BJ (cell line): ENCODE results near the gene PACS1. TPM values are rescaled to one million over a fixed set of nuclear protein-coding genes. Genes with fewer than 3 reads are reported as not detected.

ENCODE experiments used
- CTCF ChIA-PET: fragments of 350-600 bp; formaldehyde crosslinking; extraction: SDS; loops from one replicate; lab custom pipeline; 2021; ENCODE audit warnings: antibody characterized with exemption, inconsistent platforms; lab: Yijun Ruan, JAX
- POLR2A ChIA-PET: fragments of 300-600 bp; sonication (Branson Sonifier 250); formaldehyde crosslinking; extraction: SDS; loops from one replicate; lab custom pipeline; 2021; ENCODE audit warnings: antibody characterized with exemption; lab: Charles Lee
- DNase-seq: peaks from one replicate; pipeline ENCODE4 v3.0.0-alpha.2; 2011; ENCODE audit warnings: low read depth
- H3K27me3 ChIP-seq: 2 replicates; pipeline ENCODE4 v1.6.0; 2011; ENCODE audit warnings: low read length; ENCODE audit not compliant: control insufficient read depth, insufficient read depth
- H3K36me3 ChIP-seq: 2 replicates; pipeline ENCODE4 v1.5.1; 2011; ENCODE audit warnings: low read length; ENCODE audit not compliant: control insufficient read depth, insufficient read depth
- H3K4me3 ChIP-seq: 2 replicates; pipeline ENCODE4 v1.5.1; 2011; ENCODE audit warnings: low read depth, mild to moderate bottlenecking, control low read depth, low read length
- CTCF ChIP-seq: IDR thresholded peaks from 2 replicates; pipeline ENCODE4 v1.5.1; 2011; ENCODE audit warnings: low read depth, mild to moderate bottlenecking, control low read depth, inconsistent platforms, low read length, moderate library complexity; ENCODE audit not compliant: insufficient read depth
- polyA plus RNA-seq: library from polyadenylated mRNA; depleted of rRNA; stranded (reverse); fragments of >200 nt; gene quantifications from 2 replicates; pipeline ENCODE4 v1.2.3, GENCODE V29; 2011

PACS1 gene
- polyA plus RNA-seq, 1 experiment = 34.3 TPM

- ChIA-PET POLR2A (no interaction called here), CTCF (no interaction called here)
- no peak for DNase-seq
- no peaks in the 10 kb centered on the region for H3K36me3 ChIP-seq
- no peak overlapping the region for H3K4me3 ChIP-seq
- no peak for TF ChIP-seq CTCF
- H3K27me3 ChIP-seq = no peaks in the 10 kb centered on the region
Measured at GRCh38 chr11:66143996-66144678, 74.1 kb downstream of the PACS1 start.

DNA sequence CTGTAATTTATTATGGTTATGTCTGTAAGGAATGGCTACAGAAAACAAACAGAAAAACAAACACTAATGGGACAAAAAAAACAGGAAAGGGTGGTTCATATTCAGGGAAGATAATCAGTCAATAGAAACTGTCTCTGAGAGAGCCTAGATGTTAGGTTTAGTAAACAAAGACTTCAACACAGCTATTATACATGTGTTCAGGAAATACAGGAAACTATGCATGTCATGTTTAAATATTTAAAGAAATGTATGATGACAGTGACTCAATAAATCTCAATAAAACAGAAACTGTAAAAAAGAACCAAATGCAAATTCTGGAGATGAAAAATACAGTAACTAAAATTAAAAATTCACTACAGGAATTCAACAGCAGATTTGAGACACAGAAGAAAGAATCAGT, 76.0 kb downstream of the PACS1 start:
- no peak for TF ChIP-seq CTCF
- no peaks in the 10 kb centered on the region for H3K27me3 ChIP-seq
- H3K36me3 ChIP-seq = no peaks in the 10 kb centered on the region
- no peak for DNase-seq
- ChIA-PET POLR2A (no interaction called here), CTCF (no interaction called here)
- H3K4me3 ChIP-seq = no peak overlapping the region

- H3K36me3 ChIP-seq = no peaks in the 10 kb centered on the region
- TF ChIP-seq CTCF = no peak
- no peak for DNase-seq
- CTCF ChIA-PET = no interaction called here
- no peak overlapping the region for H3K4me3 ChIP-seq
- POLR2A ChIA-PET = no interaction called here
- no peaks in the 10 kb centered on the region for H3K27me3 ChIP-seq
Measured at GRCh38 chr11:66146940-66147339, 76.9 kb downstream of the PACS1 start.

GRCh38 chr11:66150140-66150539, 80.1 kb downstream of the PACS1 start:
- ChIA-PET CTCF (interaction anchor here (1.4 to 1.7 kb wide), 4 partner anchors 10 to 104 kb away, joined by 4 to 5 read pairs (median 4); no protein-coding TSS in a partner anchor), POLR2A (no interaction called here)
- Histone ChIP-seq H3K4me3 (no peak overlapping the region), H3K27me3 (no peaks in the 10 kb centered on the region), H3K36me3 (no peaks in the 10 kb centered on the region)
- DNase-seq = no peak
- TF ChIP-seq CTCF = no peak

DNA sequence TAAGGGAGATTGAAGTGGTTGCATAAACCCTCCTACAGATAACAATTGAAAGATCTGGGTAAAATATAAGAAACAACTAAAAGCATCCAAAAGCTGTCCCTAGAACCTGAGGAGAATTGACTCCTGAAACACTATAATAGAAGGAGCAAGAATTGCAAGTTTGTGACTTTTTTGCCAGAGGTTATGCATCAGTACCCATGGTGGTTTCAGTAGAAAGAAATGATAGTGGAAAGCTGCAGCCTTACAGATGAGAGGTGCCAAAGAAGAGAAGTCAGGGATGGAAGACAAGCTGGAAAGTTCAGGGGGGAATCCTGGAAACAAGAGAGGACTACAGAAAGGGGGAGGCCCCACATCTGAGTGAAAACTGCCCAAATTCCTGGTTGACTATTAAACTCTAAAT, 80.7 kb downstream of the PACS1 start:
- POLR2A ChIA-PET = no interaction called here
- no peak for TF ChIP-seq CTCF
- Histone ChIP-seq H3K27me3 (no peaks in the 10 kb centered on the region), H3K4me3 (no peak overlapping the region), H3K36me3 (no peaks in the 10 kb centered on the region)
- DNase-seq = no peak
- CTCF ChIA-PET = interaction anchor here (1.4 to 1.7 kb wide), 4 partner anchors 9 to 105 kb away, joined by 4 to 5 read pairs (median 4); no protein-coding TSS in a partner anchor
